Progenitor cell of endocrine pancreas (in vitro differentiated cells): ENCODE data around the gene CD19. TPM values are rescaled to one million over a fixed set of nuclear protein-coding genes. Genes with fewer than 3 reads are reported as not detected.

Source experiments
- DNase-seq: peaks from one replicate; pipeline ENCODE4 v3.0.0; 2021; ENCODE audit warnings: low spot score; ENCODE audit not compliant: unreplicated experiment
- H3K27ac Mint-ChIP-seq: 2 replicates; pipeline ENCODE4 v1.8.0; 2021; ENCODE audit warnings: mild to moderate bottlenecking, moderate library complexity, mixed read lengths
- H3K27me3 Mint-ChIP-seq: 2 replicates; pipeline ENCODE4 v1.8.0; 2021; ENCODE audit warnings: mixed read lengths
- H3K36me3 Mint-ChIP-seq: 2 replicates; pipeline ENCODE4 v1.8.0; 2022; ENCODE audit warnings: mixed read lengths; ENCODE audit not compliant: insufficient read depth
- H3K4me1 Mint-ChIP-seq: 2 replicates; pipeline ENCODE4 v1.8.0; 2021; ENCODE audit warnings: low read depth, mixed read lengths
- H3K4me3 Mint-ChIP-seq: 2 replicates; pipeline ENCODE4 v1.8.0; 2021; ENCODE audit warnings: low read depth, mild to moderate bottlenecking, moderate library complexity, mixed read lengths
- H3K9me3 Mint-ChIP-seq: 2 replicates; pipeline ENCODE4 v1.8.0; 2021; ENCODE audit warnings: low read depth, mixed read lengths
- total RNA-seq: library from RNA; stranded (reverse); gene quantifications from 2 replicates; pipeline ENCODE4 v1.2.1, GENCODE V29; 2021
- TF ChIP-seq, protein P1 (sequence below): fragments of 200-600 bp; sonication (generic); IDR thresholded peaks from one replicate; pipeline ENCODE4 v1.5.0; 2021; ENCODE audit warnings: antibody characterized with exemption, mild to moderate bottlenecking; ENCODE audit not compliant: unreplicated experiment

The CD19 gene
- total RNA-seq, 1 donor from 2014 or later, result not detected

- no peaks in the 10 kb centered on the region for H3K27me3 Mint-ChIP-seq
- H3K36me3 Mint-ChIP-seq, result peaks cover 20% of the 10 kb centered on the region
- TF ChIP-seq, protein P1, sequence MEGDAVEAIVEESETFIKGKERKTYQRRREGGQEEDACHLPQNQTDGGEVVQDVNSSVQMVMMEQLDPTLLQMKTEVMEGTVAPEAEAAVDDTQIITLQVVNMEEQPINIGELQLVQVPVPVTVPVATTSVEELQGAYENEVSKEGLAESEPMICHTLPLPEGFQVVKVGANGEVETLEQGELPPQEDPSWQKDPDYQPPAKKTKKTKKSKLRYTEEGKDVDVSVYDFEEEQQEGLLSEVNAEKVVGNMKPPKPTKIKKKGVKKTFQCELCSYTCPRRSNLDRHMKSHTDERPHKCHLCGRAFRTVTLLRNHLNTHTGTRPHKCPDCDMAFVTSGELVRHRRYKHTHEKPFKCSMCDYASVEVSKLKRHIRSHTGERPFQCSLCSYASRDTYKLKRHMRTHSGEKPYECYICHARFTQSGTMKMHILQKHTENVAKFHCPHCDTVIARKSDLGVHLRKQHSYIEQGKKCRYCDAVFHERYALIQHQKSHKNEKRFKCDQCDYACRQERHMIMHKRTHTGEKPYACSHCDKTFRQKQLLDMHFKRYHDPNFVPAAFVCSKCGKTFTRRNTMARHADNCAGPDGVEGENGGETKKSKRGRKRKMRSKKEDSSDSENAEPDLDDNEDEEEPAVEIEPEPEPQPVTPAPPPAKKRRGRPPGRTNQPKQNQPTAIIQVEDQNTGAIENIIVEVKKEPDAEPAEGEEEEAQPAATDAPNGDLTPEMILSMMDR, result no peak
Measured at GRCh38 chr16:28986046-28986445, 54.3 kb downstream of the CD19 start.

DNA sequence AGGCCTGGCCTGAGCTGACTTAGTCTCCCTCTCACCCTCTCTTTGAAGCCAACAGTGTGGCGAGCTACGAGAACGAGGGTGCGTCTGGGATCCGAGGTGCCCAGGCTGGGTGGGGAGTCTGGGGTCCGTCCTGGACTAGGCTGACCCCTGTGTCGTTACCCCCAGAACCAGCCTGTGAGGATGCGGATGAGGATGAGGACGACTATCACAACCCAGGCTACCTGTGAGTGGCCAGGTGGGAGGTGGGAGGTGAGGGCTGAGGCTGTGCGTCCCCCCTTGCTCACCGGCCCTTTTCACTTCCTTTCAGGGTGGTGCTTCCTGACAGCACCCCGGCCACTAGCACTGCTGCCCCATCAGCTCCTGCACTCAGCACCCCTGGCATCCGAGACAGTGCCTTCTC is 54.7 kb downstream of the CD19 start:
- Mint-ChIP-seq H3K36me3 (peaks cover 20% of the 10 kb centered on the region), H3K4me3 (no peak overlapping the region), H3K9me3 (no peaks in the 10 kb centered on the region), H3K27ac (no peak overlapping the region), H3K4me1 (no peaks in the 10 kb centered on the region), H3K27me3 (no peaks in the 10 kb centered on the region)
- TF ChIP-seq, protein P1, result no peak
- no peak for DNase-seq

More at GRCh38 chr16:28986046-28986445, 54.3 kb downstream of the CD19 start:
- DNase-seq, result no peak
- Mint-ChIP-seq H3K4me1 (no peaks in the 10 kb centered on the region), H3K4me3 (no peak overlapping the region), H3K9me3 (no peaks in the 10 kb centered on the region), H3K27ac (no peak overlapping the region)

- H3K27ac Mint-ChIP-seq, result no peak overlapping the region
- H3K9me3 Mint-ChIP-seq, result no peaks in the 10 kb centered on the region
- H3K27me3 Mint-ChIP-seq, result no peaks in the 10 kb centered on the region
Measured at GRCh38 chr16:28987170-28987853, 55.5 kb downstream of the CD19 start.

More at GRCh38 chr16:28987170-28987853, 55.5 kb downstream of the CD19 start:
- TF ChIP-seq, protein P1, result no peak
- peaks cover 16% of the 10 kb centered on the region for H3K36me3 Mint-ChIP-seq
- H3K4me1 Mint-ChIP-seq, result no peaks in the 10 kb centered on the region
- no peak overlapping the region for H3K4me3 Mint-ChIP-seq
- no peak for DNase-seq

Other genes starting within 250 kb of the CD19 start
- gene EIF3C, start 220.5 kb upstream of the CD19 start, total RNA-seq, result 741 and 786 TPM in 2 replicates
- gene NPIPB9, start 180.2 kb upstream of the CD19 start, total RNA-seq, result 3.2 and 3.4 TPM in 2 replicates
- gene ATXN2L, start 109.0 kb upstream of the CD19 start, total RNA-seq, result 248 and 256 TPM in 2 replicates
- gene TUFM, start 85.6 kb upstream of the CD19 start, total RNA-seq, result 158 and 168 TPM in 2 replicates
- 72.8 and 75.1 TPM in 2 replicates for gene SH2B1, start 68.1 kb upstream of the CD19 start, total RNA-seq
- gene ATP2A1, start 53.5 kb upstream of the CD19 start, total RNA-seq, result 2.7 and 3.0 TPM in 2 replicates
- gene RABEP2, start 6.7 kb upstream of the CD19 start, total RNA-seq, result 33.3 and 34.9 TPM in 2 replicates
- gene NFATC2IP, start 19.0 kb downstream of the CD19 start, total RNA-seq, result 70.4 and 77.1 TPM in 2 replicates
- gene SPNS1, start 42.8 kb downstream of the CD19 start, total RNA-seq, result 36.6 and 41.1 TPM in 2 replicates
- gene LAT, start 53.1 kb downstream of the CD19 start, total RNA-seq, result 5.8 and 8.0 TPM in 2 replicates